Psoas muscle (tissue), 8 donors: ENCODE measurements around the gene TERT. TPM values are rescaled to one million over a fixed set of nuclear protein-coding genes. Genes with fewer than 3 reads are reported as not detected.

Experiments
- ATAC-seq, 4 donors: fragments of 200-7000 bp; cut with Tn5 transposase; one replicate each; pipeline ENCODE4 v1.9.1; 2020; ENCODE audit warnings: moderate library complexity in 3 of 4, mild to moderate bottlenecking in 2 of 4
- DNase-seq, 2 donors: peaks; one replicate each; pipeline ENCODE4 v3.0.0-alpha.2; 2020
- H3K27ac ChIP-seq: fragments of 200-600 bp; one replicate; pipeline ENCODE4 v1.8.0; 2022
- H3K27me3 ChIP-seq, 3 donors: fragments of 200-600 bp in 1 of 3; one replicate each; pipeline versions ENCODE4 v1.6.1 to v1.8.0; 2013 to 2022; ENCODE audit warnings: low read length in 2 of 3, mild to moderate bottlenecking in 2 of 3, moderate library complexity in 1 of 3; ENCODE audit not compliant: insufficient read depth in 3 of 3
- H3K36me3 ChIP-seq, 2 donors: fragments of 200-600 bp in 1 of 2; one replicate each; pipeline versions ENCODE4 v1.6.1 to v1.8.0; 2013 to 2022; ENCODE audit warnings: low read depth in 1 of 2, mild to moderate bottlenecking in 1 of 2, moderate library complexity in 1 of 2; ENCODE audit not compliant: insufficient read depth in 1 of 2
- H3K4me1 ChIP-seq: fragments of 200-600 bp; one replicate; pipeline ENCODE4 v1.8.0; 2022
- H3K4me3 ChIP-seq: fragments of 200-600 bp; one replicate; pipeline ENCODE4 v1.8.0; 2022; ENCODE audit warnings: mild to moderate bottlenecking
- H3K9me3 ChIP-seq: fragments of 200-600 bp; one replicate; pipeline ENCODE4 v1.8.0; 2022
- CTCF ChIP-seq: fragments of 200-600 bp; IDR thresholded peaks from one replicate; pipeline ENCODE4 v1.8.0; 2022; ENCODE audit warnings: antibody characterized with exemption
- WGBS, 3 donors: extraction: QIAGEN DNeasy Blood & Tissue Kit; methylation state at CpG; one replicate each; pipeline versions ENCODE4 v1.1.6 to v1.1.7; 2013; 5-methylcytosine and 5-hydroxymethylcytosine counted together
- intact Hi-C, 2 donors: fragments of 100-400 bp; cut with DNase I; formaldehyde crosslinking; loops; one replicate each; pipeline versions ENCODE4 v1.11.0 to v1.14.2; 2022
- polyA plus RNA-seq, 3 donors: library from polyadenylated mRNA; stranded (reverse); fragments of 200-250 nt; gene quantifications; one replicate each; pipeline ENCODE4 v1.2.3, GENCODE V29; 2013
- total RNA-seq, 4 donors: library from RNA; stranded (reverse); fragmentation: NEBNext Ultra II Directional in 2 of 4; extraction: Animal tissue kit (Norgen Biotek cat#: 25700) in 2 of 4; gene quantifications; one replicate each; pipeline versions ENCODE4 v1.2.1 to v1.2.4, GENCODE V29; 2021 to 2023
- donor health status: healthy with polysubstance abuse.
- donor health status: DM: no; HTN: no; CAD: no; lungs with moderate emphysema.
- donor health status: Bipolar disorder and iron deficiency.
- donor health status: healthy.
- donor health status: DM: yes; HTN: yes; CAD: no.
- donor health status: DM: no; HTN: no; CAD: no.
- donor health status: DM: no; HTN: no; CAD: no.
- donor health status: DM: yes; HTN: yes; CAD: no.

Gene TERT
- total and polyA plus RNA-seq, 7 donors: not detected

DNA sequence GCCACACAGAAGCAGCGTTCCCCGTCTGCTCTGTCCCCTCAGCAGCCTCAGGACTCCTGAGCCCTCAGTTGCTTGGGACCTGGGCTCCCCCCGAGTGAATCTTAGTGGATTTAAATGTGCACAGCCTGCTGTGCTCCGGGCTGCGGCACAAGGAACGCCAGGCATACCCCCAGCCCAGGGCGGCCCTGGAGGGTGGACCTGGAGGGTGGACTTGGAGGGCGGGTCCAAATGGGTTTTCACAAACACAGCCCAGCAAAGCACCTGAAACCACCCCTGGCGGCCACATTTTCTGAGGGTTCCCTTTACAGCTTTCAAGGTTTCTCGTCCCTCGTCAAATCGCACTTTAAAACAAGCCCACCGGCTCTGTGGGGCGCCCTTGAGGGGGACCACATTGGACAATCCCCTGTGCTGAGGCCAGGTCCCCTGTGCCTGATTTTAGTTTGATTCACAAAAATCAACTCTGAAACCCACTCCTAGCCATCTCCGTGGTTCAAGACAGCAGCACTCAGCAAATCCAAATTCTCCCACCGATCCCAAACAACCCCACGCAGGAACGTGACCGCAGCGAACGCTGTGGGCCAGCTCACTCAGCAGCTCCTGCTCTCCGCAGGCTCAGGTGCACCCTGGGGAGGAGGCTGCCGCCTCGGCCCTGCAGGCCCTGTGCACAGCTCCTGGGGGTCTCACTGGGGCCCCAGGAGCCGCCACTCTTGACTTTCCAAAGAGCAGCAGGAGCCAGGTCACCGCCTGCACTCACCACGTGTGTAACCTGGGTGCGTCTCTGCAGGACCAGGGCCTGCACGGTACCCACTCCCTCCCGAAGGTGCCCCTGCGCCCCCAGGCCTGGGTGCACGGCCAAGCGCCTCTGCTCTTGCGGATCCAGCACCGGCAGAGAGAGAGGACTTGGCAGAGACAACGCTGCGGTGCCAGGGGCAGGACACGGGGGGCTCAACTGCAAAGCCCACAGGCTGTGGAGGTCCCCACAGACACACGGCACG is 29.1 kb downstream of the TERT start:
- peaks cover 0 to 6% (median 0%) of the 10 kb centered on the region in 3 donors for H3K27me3 ChIP-seq
- 88% methylated on average over 40 of the region's 40 CpGs for WGBS, 3 donors
- H3K4me3 ChIP-seq: no peak overlapping the region
- intact Hi-C loops: no loop called here
- DNase-seq (no peak), ATAC-seq (no peak)
- H3K4me1 ChIP-seq: no peaks in the 10 kb centered on the region
- no peak overlapping the region for H3K27ac ChIP-seq
- no peaks in the 10 kb centered on the region for H3K36me3 ChIP-seq
- TF ChIP-seq CTCF: no peak
- peaks cover 6% of the 10 kb centered on the region for H3K9me3 ChIP-seq

- TF ChIP-seq CTCF: no peak
- 72 to 79% (median 76%) methylated on average over 15 of the region's 15 CpGs for WGBS, 3 donors
- Histone ChIP-seq H3K27ac (no peak overlapping the region), H3K4me3 (no peak overlapping the region), H3K9me3 (peaks cover 6% of the 10 kb centered on the region), H3K27me3 (peaks cover 0 to 6% (median 0%) of the 10 kb centered on the region in 3 donors), H3K36me3 (no peaks in the 10 kb centered on the region), H3K4me1 (no peaks in the 10 kb centered on the region)
- DNase-seq: no peak
- intact Hi-C loops: no loop called here
- ATAC-seq: no peak
Measured at GRCh38 chr5:1265026-1265425, 29.8 kb downstream of the TERT start.

- Histone ChIP-seq H3K4me1 (no peaks in the 10 kb centered on the region), H3K36me3 (no peaks in the 10 kb centered on the region), H3K4me3 (no peak overlapping the region), H3K27ac (no peak overlapping the region), H3K27me3 (peaks cover 0 to 6% (median 0%) of the 10 kb centered on the region in 3 donors), H3K9me3 (peaks cover 6% of the 10 kb centered on the region)
- intact Hi-C loops: no loop called here
- ATAC-seq: no peak
- 90 to 94% (median 92%) methylated on average over 18 of the region's 18 CpGs for WGBS, 3 donors
- TF ChIP-seq CTCF: no peak
- no peak for DNase-seq
Measured at GRCh38 chr5:1264211-1264610, 30.7 kb downstream of the TERT start.

- intact Hi-C loops: no loop called here
- Histone ChIP-seq H3K27ac (no peak overlapping the region), H3K36me3 (no peaks in the 10 kb centered on the region), H3K4me1 (no peaks in the 10 kb centered on the region), H3K9me3 (peaks cover 6% of the 10 kb centered on the region), H3K27me3 (peaks cover 0 to 11% (median 8%) of the 10 kb centered on the region in 3 donors), H3K4me3 (no peak overlapping the region)
- TF ChIP-seq CTCF: no peak
- ATAC-seq (no peak), DNase-seq (no peak)
- WGBS, 3 donors: 93 to 97% (median 95%) methylated on average over 1 of the region's 1 CpG
Measured at GRCh38 chr5:1262381-1262780, 32.5 kb downstream of the TERT start.
